ENCODE results near the gene CCDC169.

GRCh38 chr13:36337938-36338641, 40.5 kb upstream of the CCDC169 start:
- TF ChIP-seq CTCF (conservative IDR thresholded peaks at IDR 0.05) (no peak), ZFX (IDR thresholded peaks at IDR 0.05) (no peak)

All from C4-2B (cell line).